HK-2 (cell line): ENCODE results near the gene ASB14.
"Not testable (repeated sequence)": the region's sequence is repeated elsewhere in the genome, so short reads cannot be mapped to it uniquely, and the experiment has no call there.

Source experiments
- DNase-seq: peaks from one replicate; pipeline ENCODE4 v3.0.0-alpha.2; 2018; ENCODE audit not compliant: unreplicated experiment

ASB14 gene

DNA sequence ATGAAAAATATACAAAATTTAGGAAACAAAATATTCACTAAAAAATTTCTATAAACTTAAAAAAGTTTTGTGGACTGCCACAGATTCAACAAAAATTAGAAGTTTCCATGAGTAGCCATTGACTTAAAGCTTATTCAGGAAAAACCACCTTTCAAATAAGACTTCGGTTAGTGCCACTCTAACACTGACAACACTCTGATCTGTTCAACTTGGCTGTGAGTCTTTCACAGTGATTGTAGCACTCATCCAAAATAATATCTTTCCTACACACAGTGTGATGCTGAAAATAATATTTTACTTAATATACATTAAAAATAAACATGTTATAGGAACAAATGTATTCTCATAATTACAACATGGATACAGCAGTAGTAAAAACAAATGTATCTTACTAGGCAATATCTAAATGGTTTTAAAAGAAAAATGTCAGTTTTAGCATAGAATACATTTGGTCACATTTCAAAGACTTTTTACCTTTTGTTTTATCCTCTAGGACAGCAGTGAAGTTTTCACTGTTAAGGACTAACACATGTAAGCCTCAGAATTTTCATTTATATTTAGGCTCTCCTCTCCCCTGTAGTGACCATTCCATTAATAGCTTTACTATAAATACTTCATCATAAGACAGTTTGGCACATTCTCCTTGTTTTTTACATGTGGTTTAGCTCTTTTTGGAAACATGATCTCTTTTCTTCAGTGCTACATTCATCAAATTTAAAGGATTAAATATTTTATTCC lies at the start of gene ASB14:
Gene ASB14, minus strand, starts transcription at position 527 of the 738 bp plus-strand sequence. CDS start 652 bp downstream, outside the sequence.
- no peak for DNase-seq

DNA sequence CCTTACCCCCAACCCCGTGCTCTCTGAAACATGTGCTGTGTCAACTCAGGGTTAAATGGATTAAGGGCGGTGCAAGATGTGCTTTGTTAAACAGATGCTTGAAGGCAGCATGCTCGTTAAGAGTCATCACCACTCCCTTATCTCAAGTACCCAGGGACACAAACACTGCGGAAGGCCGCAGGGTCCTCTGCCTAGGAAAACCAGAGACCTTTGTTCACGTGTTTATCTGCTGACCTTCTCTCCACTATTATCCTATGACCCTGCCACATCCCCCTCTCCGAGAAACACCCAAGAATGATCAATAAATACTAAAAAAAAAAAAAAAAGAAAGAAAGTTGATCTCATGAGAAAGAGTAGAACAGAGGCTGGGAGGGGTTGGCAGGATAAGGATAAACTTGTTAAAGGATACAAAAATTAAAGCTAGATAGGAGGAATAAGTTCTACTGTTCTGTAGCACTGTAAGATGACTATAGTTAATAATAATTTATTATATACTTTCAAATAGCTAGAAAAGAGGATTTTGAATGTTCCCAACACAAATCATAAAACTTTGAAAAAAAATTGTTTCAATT lies 46.7 kb upstream of the ASB14 start:
- DNase-seq: not testable (repeated sequence)

DNA sequence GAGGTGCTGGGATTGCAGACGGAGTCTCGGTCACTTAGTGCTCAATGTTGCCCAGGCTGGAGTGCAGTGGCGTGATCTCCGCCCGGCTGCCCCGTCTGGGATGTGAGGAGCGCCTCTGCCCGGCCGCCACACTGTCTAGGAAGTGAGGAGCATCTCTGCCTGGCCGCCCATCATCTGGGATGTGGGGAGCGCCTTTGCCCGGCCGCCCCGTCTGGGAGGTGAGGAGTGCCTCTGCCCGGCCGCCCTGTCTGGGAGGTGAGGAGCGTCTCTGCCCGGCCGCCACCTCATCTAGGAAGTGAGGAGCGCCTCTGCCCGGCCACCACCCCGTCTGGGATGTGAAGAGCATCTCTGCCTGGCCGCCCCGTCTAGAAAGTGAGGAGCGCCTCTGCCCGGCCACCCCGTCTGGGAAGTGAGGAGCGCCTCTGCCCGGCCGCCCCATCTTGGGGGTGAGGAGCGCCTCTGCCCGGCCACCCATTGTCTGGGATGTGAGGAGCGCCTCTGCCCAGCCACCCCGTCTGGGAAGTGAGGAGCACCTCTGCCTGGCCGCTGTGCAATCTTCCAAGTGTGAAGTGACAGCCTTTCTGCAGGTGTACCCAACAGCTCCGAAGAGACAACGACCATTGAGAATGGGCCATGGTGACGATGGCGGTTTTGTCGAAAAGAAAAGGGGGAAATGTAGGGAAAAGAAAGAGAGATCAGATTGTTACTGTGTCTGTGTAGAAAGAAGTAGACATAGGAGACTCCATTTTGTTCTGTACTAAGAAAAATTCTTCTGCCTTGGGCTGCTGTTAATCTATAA lies 46.0 kb upstream of the ASB14 start:
- DNase-seq: not testable (repeated sequence)

DNA sequence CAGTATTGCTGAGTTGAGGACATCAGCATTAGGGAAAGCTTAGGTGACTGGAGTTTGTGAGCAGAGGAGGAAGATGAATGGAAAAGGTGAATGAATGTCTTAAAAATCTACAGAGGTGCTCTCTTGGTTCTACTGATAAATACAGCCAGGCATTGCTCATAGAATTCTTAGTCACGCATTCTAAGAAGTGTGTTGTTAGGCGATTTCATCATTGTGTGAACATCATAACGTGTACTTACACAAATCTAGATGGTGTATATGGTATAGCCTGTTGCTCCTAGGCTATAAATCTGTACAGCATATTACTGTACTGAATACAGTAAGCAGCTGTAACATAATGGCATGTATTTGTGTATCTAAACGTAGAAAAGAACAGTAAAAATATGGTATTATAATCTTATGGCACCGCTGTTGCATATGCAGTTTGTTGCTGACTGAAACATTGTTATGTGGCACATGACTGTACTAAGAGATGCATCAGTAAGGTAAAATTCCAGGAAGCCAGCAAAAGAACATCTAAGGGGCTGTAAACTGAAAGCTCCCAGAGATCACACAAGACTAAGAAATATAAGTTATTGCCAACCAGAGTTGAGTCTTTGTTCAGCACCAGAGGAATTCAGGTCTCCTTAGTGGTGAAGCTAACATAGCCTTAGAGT lies 42.9 kb upstream of the ASB14 start:
- DNase-seq: no peak

DNA sequence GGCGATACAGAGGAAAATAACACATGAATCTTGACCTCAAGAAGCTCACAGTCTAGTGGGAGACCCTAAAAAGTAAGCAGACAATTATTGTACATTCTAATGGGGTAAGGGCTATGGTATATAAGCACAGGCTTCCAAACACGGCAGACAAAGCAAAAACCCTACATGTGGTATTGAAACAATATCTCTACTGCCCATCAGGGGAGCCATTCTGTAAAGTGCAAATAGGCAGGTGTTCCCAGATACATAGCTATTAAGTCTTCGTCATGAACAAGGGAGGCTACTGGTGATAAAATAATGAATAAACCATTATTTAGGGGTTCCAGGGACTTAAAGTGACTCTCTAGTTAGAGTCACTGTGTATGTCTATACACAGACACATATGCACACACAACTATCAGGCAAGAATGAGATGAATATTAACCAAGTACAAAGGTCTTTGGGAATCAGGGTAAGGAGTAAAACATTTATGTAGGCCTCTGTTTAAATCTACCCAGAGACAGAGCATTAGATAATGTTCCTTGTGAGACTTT lies 38.7 kb upstream of the ASB14 start:
- DNase-seq: no peak

DNA sequence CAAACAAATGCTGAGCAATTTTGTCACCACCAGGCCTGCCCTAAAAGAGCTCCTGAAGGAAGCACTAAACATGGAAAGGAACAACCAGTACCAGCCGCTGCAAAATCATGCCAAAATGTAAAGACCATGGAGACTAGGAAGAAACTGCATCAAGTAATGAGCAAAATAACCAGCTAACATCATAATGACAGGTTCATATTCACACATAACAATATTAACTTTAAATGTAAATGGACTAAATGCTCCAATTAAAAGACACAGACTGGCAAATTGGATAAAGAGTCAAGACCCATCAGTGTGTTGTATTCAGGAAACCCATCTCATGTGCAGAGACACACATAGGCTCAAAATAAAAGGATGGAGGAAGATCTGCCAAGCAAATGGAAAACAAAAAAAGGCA lies 34.0 kb upstream of the ASB14 start:
- not testable (repeated sequence) for DNase-seq

DNA sequence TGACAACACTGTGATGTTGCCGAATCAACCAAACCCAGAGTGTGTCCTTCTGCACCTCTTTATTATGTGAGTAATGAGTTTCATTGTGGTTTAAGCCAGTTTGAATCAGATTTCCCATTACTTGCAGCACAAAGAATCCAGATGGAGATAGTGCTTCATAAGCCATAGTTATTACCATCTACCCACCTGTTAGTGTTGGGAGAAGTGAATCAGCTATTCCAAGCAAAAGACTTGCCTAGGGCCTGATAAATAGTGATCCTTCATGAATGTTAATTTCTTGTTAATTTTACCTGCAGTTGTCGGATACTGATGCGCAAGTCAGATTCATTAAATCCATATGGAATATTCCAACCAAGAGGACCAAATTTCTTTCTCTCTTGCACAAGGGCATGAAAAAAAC lies 21.7 kb upstream of the ASB14 start:
- no peak for DNase-seq

DNA sequence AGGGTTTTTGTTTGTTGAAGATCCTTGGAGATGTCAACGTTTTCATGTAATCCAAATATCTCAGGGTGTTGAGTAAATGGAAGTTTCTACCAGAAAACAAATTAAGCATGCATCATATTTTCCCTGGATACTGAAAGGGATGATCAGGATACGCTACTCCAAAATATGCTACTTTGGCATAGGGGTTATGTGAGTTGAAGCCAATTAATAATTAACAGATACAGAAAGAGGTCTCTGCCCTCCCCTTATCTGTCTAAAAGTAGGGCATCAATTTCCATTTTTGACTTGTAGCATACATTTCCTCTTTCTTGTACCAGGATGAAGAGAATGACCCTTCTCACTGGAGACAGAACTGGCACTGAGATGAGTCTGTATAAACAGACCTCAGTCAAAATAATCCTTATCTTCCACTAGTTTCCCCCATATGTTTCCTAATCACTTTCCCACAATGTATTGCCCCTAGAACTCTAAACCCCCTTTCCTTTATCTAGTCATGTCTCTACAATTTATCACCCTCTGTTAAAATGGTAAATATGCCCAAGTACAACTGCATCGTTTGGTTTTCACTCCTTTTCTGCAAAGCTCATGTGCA lies 17.4 kb upstream of the ASB14 start:
- DNase-seq: no peak

DNA sequence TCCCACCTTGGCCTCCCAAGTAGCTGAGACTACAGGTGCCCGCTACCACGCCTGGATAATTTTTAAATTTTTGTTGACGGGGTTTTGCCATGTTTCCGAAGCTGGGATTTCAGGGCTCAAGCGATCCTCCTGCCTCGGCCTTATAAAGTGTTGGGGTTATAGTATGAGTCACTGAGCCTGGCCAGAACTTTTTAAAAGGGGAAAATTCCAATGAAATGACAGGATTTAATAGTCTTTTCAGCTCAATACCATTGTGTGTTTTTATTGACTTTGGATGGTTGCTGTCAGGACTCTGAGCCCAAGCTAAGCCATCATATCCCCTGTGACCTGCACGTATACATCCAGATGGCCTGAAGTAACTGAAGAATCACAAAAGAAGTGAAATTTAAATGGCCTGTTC lies 11.0 kb upstream of the ASB14 start:
- DNase-seq: not testable (repeated sequence)

DNA sequence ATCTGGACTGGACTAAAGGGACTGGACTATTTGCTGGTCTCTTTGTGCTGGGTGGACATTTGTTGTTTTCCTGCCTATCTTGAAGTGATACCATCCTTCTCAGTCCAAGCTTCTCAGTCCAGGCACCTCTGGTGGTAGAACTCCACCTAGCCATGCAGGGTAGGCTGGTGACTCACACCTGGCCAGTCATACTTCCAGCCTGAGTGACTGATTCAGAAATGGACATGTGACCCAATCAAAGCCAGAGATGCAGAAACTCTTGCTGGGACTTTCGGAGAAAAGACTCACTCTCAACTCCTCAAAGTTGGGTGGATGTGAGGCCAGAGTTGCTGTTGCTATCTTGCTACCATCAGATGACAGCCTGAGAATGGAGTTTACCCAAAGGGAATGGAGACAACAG lies 5.6 kb upstream of the ASB14 start:
- DNase-seq: peak; percentile 36

DNA sequence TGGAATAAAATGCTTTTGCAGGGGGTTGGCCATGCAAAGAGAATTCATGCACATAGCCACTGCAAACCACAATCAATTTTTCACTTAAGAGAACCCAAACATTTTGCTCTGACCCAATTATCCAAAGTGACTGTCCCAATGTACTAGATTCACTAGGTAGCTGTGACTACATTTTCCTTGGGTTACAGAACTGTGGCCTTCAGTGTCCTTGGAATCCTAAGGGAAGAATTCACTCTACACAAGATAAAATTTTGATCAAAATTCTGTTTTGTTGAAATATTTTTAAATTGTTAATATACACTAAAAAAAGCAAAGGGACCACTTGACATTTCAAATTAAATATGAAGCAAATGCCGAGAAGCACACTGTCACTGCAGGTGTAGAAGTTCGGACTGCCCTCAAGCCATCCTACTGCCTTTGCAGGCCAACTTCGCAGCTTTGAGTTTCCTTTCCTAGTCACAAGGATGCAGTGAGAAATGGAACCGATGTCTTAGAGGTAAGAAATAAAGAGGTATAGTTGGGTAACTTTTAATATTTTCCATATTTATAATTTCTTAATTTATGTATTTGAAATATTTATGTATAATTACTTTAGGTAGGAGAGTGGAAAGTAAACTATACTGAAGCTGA lies 527 bp upstream of the ASB14 start:
- no peak for DNase-seq

DNA sequence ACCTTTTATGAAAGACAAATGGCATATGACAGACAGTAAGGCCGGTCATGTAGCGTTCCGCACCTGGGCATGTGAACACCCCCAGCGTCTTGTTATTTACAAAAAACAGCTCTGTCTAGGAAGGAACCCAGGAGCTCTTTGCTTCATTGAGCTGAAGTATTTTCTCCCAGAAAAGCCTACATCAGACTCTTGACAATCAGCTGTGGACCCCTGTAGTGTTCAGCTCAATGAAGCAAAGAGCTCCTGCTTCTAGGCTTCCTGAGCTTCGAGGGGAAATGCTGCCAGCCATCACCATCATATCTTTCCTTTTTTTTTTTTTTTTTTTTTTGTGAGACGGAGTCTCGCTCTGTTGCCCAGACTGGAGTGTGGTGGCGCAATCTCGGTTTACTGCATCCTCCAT lies 4.1 kb downstream of the ASB14 start:
- no peak for DNase-seq

DNA sequence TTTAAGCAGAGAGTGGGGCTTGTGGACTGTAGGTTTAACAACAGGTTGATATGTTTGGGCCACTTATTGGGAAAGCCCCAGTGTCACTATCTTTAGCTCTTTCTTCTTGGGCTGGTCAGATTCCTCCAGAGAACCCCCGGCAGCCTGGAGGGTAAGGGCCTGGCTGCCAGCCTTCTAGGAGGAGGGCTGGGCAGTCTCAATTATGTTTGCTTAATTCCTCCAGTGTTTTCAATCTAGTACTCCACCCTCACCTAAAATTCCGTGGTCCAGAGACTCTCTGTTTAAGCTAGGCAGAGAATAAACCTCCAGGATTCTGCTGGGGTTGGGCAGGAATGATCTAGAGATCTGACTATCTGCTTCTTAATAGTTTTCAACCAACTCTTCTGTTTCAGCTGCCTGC lies 5.3 kb downstream of the ASB14 start:
- DNase-seq: no peak

DNA sequence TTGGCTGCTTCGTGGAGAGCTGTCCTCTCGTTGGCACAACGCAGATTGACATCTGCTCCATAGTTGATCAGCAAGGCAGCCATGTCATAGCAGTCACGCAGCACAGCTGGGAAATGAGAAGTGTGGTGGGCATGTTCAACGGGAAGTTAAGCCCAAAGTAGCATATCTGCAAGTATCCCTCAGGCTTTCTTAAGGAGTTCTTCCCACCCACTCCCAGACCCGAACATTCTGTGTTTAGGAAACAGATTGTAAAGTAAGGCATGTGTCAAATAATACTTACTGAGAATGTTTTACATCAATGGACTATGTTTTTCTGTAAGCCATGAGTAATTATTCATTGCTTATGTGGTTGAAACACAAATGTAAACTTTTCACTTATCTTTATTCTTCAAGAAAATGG lies 9.2 kb downstream of the ASB14 start:
- DNase-seq: no peak

DNA sequence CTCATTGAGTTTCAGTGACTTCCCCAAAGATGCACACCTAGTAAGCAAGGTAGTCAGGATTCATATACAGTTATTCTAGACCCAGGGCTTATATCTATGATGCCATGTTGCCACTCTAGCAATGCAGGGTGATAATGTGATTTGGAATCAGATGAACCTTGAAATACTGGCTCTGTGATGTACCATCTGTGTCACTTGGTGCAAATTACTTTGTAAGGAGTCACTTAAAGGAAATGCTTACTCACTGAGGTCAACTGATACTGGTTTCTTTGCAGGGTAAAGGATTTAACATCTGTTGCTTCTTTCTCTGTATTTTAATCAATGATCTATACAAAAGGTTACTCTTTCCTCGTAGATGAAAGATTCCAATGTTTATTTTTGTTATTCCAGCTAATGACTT lies 10.8 kb downstream of the ASB14 start:
- no peak for DNase-seq

DNA sequence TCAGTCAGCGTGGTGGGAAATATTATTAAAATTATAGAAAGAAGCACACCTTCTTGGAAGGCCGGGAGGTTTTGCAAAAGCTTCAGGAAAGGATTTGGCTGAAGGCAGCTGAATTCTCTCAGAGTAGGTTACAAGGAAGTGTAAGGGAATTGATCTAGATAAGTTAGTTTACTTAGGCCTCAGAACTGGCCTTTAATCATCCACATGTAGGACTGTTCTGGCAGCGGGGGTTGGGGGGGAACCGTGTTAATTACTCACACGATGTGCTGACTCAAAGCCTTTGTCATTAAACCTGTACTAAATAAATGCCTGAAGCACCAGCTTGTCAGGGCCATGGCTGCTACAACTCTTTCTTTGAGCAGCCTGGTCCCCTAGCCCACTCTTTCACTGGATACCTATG lies 12.8 kb downstream of the ASB14 start:
- DNase-seq: no peak

DNA sequence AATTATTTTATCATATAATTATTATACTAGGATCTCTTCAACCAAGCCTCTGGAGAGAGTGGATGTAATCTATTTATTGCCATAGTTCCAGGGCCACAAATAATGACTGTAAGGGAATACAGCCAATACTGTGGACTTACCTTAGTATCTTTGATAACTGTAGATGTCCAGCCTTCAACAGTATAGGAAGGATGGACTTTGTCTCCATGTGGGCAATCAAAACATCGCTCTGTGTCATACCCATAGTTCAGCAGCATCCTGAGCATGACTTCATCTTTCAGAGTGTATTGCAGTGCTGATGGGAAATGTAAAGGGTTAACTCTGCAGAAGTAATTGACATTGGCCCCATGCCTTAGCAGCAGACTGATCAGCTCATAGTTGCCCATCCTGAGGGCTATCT lies 14.2 kb downstream of the ASB14 start:
- no peak for DNase-seq

DNA sequence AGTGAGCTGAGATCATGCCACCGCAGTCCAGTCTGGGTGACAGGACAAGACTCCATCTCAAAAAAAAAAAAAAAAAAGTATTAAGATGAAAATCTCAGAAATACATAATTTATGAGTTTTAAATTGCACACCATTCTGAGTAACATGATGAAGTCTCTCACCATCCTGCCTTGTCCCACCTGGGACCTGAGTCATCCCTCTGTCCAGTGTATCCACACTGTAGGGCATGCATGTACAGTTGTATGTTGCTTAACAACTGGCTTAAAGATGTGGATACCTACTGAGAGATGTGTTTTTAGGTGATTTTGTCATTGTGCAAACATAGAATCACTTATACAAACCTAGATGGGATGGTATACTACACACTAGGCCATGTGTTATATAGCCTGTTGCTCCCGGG lies 17.1 kb downstream of the ASB14 start:
- no peak for DNase-seq

DNA sequence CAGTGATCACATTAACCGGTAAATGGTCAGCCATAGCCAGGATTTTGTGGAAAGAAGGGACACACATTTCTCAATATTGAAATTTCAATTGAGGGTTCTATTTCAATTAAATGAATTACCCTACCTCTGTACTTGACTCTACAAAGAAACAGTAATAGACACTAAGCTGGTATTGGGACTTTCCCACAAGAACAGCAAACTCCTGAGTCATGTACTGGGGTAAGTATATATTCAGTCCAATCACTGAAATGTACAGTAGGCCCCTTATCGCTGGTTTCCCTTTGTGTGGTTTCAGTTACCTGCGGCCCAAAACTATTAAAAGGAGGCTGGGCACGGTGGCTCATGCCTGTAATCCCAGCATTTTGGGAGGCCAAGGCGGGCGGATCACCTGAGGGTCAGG lies 17.6 kb downstream of the ASB14 start:
- no peak for DNase-seq

DNA sequence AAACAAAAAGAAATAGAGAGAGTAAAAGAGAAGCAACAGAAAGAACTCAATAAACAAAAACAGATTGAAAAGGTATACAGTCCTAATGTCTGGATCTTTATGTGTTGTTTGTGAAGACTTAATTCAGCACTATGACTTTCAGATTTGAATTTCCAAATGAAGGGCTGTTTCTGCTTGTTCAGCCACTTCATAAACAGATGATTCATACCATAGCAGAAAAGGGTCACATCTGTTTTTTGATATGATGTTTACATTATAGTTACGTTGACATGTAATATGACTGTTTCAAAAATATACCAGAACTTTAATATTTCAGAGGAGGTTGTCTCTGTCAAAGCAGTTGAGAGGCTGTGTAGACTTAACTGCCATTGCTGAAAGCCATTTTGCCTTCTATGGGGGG lies 24.1 kb downstream of the ASB14 start:
- no peak for DNase-seq

DNA sequence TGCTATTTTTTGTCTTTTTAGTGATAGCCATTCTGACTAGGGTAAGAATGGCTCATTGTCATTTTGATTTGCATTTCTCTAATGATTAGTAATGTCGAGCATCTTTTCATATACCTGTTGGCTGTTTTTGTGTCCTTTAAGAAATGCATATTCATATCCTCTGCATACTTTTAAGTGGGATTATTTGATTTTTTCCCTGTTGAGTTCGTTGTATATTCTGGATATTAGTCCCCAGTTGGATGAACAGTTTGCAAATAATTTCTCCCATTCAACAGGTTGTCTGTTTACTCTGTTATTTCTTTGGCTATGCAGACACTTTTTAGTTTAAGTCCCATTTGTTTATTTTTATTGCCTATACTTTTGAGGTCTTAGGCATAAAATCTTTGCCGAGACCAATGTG lies 30.6 kb downstream of the ASB14 start:
- DNase-seq: no peak
